GM20000 (cell line): ENCODE results near the gene PLA2R1.

Source experiments
- DNase-seq: peaks from one replicate; pipeline ENCODE4 v3.0.0; 2012; ENCODE audit warnings: low spot score
- TF ChIP-seq, protein P1 (sequence below): IDR thresholded peaks from 2 replicates; pipeline ENCODE4 v1.5.1; 2012; ENCODE audit warnings: mild to moderate bottlenecking, control low read depth; ENCODE audit errors: extremely low read depth, missing control alignments

The PLA2R1 gene

DNA sequence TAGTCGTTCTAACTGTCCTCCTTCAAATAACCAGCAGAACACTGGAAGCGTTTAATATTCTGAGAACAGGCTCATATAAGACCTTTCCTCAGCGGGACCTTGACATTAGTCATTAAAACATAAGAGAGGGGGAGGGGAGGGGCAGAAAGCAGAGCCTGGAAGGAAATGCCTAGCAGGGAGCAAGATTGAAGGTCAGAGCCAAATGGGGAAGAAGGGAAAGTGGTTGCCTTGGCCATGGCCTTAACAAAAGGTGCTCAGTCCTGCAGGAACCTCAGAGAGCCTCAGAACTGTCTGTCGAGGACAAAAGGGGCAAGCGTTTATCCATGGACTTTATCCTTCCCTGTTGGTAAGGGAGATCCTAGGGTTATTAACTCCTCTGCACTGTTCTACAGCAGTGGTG lies 856 bp upstream of the PLA2R1 start:
- TF ChIP-seq, protein P1, sequence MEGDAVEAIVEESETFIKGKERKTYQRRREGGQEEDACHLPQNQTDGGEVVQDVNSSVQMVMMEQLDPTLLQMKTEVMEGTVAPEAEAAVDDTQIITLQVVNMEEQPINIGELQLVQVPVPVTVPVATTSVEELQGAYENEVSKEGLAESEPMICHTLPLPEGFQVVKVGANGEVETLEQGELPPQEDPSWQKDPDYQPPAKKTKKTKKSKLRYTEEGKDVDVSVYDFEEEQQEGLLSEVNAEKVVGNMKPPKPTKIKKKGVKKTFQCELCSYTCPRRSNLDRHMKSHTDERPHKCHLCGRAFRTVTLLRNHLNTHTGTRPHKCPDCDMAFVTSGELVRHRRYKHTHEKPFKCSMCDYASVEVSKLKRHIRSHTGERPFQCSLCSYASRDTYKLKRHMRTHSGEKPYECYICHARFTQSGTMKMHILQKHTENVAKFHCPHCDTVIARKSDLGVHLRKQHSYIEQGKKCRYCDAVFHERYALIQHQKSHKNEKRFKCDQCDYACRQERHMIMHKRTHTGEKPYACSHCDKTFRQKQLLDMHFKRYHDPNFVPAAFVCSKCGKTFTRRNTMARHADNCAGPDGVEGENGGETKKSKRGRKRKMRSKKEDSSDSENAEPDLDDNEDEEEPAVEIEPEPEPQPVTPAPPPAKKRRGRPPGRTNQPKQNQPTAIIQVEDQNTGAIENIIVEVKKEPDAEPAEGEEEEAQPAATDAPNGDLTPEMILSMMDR: no peak
- DNase-seq: no peak

DNA sequence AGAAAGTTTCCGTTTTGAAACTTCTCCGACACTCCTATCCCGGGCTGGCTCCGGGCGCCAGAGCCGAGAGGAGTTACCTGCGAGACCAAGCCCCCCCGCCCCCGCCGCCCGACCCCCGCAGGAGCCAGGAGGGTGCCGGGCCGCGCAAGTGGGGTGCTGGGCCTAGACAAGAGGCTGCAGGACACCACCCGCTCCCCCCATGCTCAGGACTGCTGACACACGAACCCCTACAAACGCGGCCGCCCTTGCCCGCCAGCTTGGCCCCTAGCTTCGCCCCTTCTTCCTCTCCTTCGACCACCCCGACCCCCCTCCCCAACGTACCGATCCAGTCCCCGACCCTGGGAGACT lies 497 bp downstream of the PLA2R1 start:
- DNase-seq: no peak
- TF ChIP-seq, protein P1: no peak

DNA sequence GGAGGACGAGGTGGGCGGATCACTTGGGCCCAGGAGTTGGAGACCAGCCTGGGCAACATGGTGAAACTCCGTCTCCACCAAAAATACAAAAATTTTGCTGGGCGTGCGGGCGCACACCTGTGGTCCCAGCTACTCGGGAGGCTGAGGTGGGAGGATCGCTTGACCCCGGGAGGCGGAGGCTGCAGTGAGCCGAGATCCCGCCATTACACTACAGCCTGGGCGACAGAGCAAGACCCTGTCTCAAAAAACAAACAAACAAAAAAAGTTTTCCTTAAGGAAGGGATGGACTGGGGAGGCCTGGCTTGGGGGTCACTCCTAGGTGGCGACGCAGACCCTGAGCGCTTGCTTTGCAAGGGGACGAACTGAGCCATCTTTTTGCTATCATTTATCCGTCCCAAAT lies 882 bp downstream of the PLA2R1 start:
- DNase-seq: no peak
- TF ChIP-seq, protein P1: no peak

DNA sequence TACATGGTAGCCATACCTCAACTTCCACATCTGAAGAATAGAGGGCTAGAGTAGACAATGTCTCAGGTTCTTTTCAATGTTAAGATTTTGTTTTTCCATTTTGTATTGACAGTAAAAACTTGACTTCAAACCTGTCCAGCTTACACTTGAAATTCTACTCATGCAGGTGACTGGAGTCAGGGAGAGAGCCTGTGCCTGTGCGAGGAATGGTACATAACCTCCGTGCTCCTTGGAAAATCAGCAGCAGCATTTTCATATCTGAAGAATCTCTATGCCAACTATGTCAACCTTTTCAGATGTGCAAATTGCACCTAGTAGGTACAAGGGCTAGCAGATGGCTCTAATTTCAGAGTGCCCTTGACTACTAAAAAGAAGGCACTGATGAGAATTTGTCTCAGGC lies 2.1 kb downstream of the PLA2R1 start:
- DNase-seq: no peak
- TF ChIP-seq, protein P1: no peak

DNA sequence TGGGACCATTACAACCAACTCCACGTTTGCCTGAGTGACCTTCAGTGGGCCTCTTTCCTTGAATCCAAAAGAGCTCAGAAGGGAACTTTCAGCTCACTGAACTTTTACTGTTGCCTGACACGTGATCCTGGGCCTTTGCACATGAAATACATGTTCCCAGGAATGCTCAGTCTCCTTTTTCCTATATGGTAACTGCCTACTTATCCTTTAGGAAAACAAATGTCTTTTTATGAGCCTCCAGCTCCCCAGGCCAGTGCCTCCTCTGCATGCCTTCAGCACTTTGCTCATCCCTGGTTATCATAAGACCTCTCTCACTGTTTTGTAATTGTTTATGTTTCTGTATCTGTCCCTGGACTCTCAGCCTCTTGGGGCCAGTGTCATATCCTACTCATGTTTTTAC lies 5.1 kb downstream of the PLA2R1 start:
- TF ChIP-seq, protein P1: no peak
- no peak for DNase-seq

DNA sequence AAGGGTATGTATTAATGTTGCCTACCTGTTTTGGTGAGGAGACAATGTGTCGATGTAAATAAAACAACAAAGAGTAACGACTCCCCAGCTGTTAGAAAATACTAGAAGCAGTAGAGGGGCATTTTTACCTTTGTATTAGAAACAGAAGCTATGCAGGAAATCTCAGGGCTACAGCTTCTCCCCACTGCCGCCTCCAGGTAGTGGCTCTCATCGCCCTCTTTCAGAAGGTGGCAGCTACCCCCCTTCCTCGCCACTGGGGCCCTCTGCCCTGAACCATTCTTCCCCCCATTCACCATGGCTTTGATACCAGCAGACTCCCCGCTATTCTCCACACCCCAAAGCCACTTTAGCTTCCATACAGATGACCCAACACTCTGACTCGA lies 6.7 kb downstream of the PLA2R1 start:
- DNase-seq: no peak
- TF ChIP-seq, protein P1: no peak

DNA sequence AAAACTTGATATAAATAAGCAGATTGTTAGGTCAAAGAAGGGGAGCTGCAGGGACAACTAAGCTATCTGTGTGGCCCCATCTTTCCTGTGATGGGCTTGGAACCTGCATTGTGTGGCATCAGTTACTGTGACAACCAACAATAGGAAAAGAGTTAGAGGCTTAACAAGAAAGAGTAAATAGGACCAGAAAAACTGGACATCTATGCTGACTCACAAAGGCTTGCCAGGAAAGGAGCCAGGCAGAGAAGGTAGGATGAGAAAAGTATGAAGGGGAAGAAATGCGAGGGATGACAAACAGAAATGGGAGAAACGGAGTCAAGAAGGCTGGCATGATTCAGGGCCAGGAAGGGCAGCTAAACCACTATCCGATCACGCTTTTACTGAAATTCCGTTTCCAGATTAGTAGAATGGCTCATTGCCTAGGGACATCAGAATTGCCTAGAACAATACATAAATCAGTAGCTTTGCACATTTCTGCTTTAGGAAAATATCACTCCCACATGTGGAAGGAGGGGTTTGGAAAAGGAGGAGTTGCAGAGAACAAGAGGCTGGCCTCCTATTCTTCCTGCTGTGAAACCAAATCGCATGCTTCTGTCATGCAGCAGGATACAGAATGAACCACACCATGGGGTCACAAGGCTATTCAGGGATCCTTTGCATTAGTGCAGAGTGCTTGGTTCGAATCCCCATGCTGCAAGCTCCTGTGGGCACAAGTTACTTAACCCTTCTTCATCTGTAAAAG lies 7.3 kb downstream of the PLA2R1 start:
- no peak for DNase-seq
- TF ChIP-seq, protein P1: no peak
